HFF-Myc (cell line): Measurements from ENCODE around the gene TBX10.

ENCODE experiments used
- DNase-seq: peaks from one replicate; pipeline ENCODE4 v3.0.0-alpha.2; 2011; ENCODE audit warnings: low read depth; ENCODE audit errors: extremely low read depth
- H3K4me3 ChIP-seq: replicated peaks from 2 replicates; pipeline ENCODE4 v1.5.1; 2011; ENCODE audit warnings: low read depth, mild to moderate bottlenecking, control low read depth, low read length
- CTCF ChIP-seq: IDR thresholded peaks from 2 replicates; pipeline ENCODE4 v1.5.1; 2012; ENCODE audit warnings: mild to moderate bottlenecking, low read depth, low read length, control low read depth; ENCODE audit errors: missing control alignments

The TBX10 gene

GRCh38 chr11:67631853-67632174 lies 7.7 kb downstream of the TBX10 start:
- no peak for DNase-seq
- TF ChIP-seq CTCF: no peak
- H3K4me3 ChIP-seq: no peak overlapping the region

- DNase-seq: no peak
- no peak for TF ChIP-seq CTCF
- no peak overlapping the region for H3K4me3 ChIP-seq
Measured at GRCh38 chr11:67631411-67631810, 8.2 kb downstream of the TBX10 start.

GRCh38 chr11:67630943-67631331 lies 8.6 kb downstream of the TBX10 start:
- no peak for DNase-seq
- TF ChIP-seq CTCF: no peak
- peak overlapping the region; percentile 55 for H3K4me3 ChIP-seq

GRCh38 chr11:67630228-67630942 lies 9.2 kb downstream of the TBX10 start:
- peak overlapping the region; percentile 55 for H3K4me3 ChIP-seq
- TF ChIP-seq CTCF: peak; percentile 67
- peak; percentile 73 for DNase-seq

DNA sequence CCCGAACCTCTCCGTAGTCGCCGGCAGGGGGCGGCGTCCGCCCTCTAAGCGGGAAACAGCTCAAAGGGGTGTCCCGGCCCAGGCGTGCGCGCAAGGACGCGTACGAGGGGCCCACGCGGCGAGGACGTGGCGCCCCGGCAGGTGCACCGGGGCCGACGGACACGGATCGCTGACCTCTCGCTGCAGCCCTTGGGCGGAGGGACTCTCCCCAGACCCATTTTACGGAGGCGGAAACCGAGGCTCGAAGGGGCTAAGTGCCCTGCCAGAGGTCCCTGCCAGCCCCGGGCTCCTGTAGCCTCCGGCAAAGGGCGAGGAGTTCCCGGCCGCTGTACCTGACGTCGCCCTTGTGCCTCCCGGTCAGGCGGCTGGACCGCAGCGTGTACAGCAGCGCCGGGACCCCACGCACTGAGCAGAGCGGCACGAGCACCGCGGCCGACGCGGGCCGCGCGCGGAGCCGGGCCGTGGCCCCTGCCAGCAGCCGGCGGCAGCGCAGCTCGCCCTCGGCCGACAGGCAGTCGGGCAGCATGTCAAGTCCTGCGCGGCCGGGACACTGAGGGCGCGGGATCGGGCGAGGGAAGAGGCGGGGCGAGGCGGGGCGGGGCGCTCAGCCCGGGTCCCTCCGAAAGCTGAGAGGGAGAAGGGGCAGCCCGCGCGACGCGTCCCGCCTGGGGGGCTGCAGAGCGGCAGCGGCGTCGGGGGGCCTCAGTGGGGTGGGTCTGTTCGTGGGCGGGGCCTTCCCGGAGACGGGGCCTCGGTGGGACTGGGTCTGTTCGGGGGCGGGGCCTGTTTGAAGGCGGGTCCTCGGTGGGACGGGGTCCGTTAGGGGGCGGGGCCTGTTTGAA lies 10.0 kb downstream of the TBX10 start, which contains the start of gene NUDT8:
Gene NUDT8, minus strand, starts transcription at position 552 of the 842 bp plus-strand sequence. Its CDS starts 26 bp downstream, at position 526.
- peak within 1 kb of the TSS; percentile 55 for H3K4me3 ChIP-seq
- TF ChIP-seq CTCF: peak; percentile 89
- DNase-seq: no peak

- DNase-seq: no peak
- no peak for TF ChIP-seq CTCF
- peak overlapping the region; percentile 48 for H3K4me3 ChIP-seq
Measured at GRCh38 chr11:67628710-67629385, 10.7 kb downstream of the TBX10 start.
